ENCODE results near the gene PHTF2.
"Not testable (repeated sequence)": the region's sequence is repeated elsewhere in the genome, so short reads cannot be mapped to it uniquely, and the experiment has no call there.

The PHTF2 gene
- total RNA-seq: 70.1 to 93.0 reads per million in 2 donors

DNA sequence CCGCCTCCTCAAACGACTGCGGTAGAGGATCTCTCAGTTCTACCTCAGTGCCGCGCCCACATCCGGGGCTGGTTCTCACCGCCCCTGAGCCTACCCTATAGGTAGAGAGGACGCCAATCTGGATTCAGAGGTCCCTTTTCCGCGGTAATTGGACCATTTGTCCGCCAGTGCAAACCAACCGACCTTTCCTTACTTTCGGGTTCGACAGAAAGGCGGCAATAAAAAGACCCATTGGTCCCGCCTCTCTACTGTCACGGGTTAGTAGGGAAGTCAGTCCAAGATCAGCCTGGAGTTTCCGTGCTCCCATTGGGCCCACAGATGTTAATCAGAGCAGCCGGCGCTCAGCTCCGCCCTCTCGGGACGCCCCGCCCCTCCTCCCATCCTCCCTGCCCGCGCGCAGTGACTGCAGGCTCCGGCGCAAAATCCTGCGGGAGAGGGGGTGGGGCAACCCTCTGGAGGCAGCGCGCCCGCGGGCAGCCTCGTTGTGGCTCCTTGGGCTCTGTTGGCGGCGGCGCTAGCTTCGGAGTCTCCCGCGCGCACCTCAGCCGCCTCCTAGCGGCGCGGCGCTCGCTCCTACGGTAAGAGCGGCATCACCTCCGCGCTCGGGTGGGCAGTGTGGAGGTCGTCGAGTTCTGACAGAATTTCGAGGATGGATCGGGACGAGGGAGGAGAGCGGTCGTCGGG, at the start of gene PHTF2, which contains the start of gene TMEM60:
TSS of gene PHTF2 (plus strand) at position 380 of the 684 bp plus-strand sequence.
TSS of gene TMEM60 (minus strand) at position 41 of the 684 bp plus-strand sequence. CDS start 4,061 bp downstream, outside the sequence.
- DNase-seq: peak; percentile 86 to 100 (median 92)

- DNase-seq: peak in 1 of 5 experiments; percentile 26
Observed at GRCh38 chr7:77752016-77752415, 46.6 kb upstream of the PHTF2 start.

DNA sequence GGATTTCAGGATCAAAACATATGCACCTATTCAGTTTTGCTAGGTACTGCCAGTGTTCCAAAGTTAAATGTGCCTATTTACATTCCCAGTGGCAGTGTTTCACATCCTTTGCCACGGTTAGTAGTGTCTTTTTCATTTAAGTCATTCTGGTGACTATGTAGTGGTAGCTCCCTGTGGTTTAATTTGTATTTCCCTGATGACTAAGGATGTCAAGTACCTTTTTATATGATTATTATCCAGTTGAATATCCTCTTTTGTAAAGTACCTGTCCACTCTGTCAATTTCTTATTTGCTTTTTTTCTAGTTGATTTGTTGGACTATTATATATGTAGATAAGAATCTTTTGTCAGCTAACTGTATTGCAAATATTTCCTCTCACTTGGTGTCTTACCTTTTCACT, 45.4 kb upstream of the PHTF2 start:
- no peak for DNase-seq

GRCh38 chr7:77757589-77757988, 41.0 kb upstream of the PHTF2 start:
- DNase-seq: peak in 1 of 5 experiments; percentile 5

DNA sequence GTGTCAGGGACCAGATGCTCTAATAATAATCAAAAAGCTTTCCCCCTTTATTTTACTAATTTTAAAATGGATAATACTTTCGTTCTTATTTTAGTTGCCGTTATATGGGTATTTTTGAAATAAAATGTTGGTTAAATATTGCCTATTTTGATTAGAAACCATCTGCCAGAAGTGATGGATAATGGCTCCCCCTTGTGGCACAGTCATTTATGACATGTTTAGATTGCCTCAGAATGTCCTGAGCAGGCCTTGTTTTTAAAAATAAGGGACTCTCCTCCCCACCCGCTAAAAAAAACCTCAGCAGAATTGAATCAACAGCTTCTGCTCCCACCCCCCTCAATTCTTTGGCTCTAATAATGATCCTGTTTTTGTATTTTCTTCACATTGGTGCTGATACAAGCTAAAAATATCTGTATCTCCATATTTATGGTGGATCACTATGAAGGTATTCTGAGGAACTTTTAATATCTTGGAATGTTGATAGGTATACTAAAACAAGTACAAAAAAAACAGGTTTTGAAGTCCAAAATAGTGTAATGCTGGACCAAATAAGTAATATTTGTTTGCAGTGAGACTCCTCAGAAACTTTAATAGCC, 39.2 kb upstream of the PHTF2 start:
- peak in 4 of 5 experiments; percentile 34 to 74 (median 41) for DNase-seq

GRCh38 chr7:77760809-77761453, 37.6 kb upstream of the PHTF2 start:
- no peak for DNase-seq

DNA sequence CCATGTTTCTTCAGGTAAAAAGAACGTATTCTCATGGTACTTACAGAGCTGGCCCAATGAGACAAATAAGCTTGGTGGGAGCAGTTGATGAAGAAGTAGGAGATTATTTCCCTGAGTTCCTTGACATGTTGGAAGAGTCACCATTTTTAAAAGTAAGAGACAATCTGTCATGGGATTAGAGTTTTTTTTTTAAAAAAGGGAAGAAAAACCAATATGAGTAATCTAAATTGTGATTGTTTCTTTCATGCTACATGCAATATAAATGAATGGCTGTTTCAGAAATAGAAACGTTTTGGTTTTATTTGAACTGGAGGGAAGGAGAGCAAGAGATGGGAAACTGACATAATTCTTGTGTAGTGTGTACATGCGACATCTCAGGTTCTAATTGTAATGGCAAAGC, 33.1 kb upstream of the PHTF2 start:
- DNase-seq: no peak

- no peak for DNase-seq
Observed at GRCh38 chr7:77765906-77766800, 32.4 kb upstream of the PHTF2 start.

GRCh38 chr7:77766801-77767605, 31.6 kb upstream of the PHTF2 start:
- DNase-seq: no peak

DNA sequence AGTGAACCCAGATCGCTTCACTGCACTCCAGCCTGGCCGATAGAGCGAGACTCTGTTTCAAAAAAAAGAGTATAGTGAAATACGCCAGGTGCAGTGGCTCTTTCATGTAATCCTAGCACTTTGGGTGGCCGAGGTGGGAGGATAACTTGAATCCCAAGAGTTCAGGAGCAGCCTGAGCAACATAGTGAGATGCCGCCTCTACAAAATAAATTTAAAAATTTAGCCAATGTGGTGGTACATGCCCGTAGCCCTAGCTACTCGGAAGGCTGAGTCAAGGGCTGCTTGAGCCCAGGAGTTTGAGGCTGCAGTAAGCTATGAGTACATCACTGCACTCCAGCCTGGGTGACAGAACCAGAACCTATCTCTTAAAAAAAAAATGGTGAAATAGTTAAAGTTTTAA, 28.3 kb upstream of the PHTF2 start:
- no peak for DNase-seq

- DNase-seq: no peak
Observed at GRCh38 chr7:77771901-77772300, 26.7 kb upstream of the PHTF2 start.

GRCh38 chr7:77778535-77778934, 20.0 kb upstream of the PHTF2 start:
- no peak for DNase-seq

- DNase-seq: no peak
Observed at GRCh38 chr7:77782383-77782782, 16.2 kb upstream of the PHTF2 start.

DNA sequence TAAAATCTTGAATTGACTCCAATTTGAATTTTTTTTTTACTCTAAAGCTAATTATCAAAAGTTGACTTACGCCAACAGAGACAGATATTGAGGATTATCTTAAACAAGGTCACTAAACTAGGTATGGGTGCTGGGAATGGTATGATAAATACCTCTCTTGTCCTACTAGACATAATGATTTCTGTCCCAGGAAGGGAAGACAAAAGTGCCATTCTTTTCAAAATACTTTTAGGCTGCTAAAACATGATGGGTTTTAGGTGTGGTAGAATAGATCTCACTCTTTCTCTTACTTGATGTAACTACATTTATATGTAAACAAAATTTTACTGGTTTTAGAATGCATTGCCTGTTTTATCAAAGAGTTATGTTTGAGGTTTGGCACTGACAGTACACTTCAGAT, 15.5 kb upstream of the PHTF2 start:
- DNase-seq: no peak

GRCh38 chr7:77783545-77783944, 15.0 kb upstream of the PHTF2 start:
- DNase-seq: no peak

DNA sequence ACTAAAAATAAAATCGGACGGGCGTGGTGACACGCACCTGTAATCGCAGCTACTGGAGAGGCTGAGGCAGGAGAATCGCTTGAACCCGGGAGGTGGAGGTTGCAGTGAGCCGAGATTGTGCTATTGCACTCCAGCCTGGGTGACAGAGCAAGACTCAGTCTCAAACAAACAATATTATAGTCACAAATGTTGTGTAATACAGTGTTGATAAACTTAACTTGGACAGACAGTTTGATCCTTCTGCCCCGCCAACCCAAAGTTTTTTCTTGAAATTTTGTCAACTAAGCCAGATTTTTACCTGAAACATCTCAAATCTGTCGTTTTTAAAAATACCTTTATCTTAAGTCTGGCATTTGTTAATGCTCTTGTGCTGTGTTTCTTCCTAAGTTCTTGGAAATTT, 14.1 kb upstream of the PHTF2 start:
- DNase-seq: not testable (repeated sequence)

- no peak for DNase-seq
Observed at GRCh38 chr7:77786018-77786417, 12.6 kb upstream of the PHTF2 start.

DNA sequence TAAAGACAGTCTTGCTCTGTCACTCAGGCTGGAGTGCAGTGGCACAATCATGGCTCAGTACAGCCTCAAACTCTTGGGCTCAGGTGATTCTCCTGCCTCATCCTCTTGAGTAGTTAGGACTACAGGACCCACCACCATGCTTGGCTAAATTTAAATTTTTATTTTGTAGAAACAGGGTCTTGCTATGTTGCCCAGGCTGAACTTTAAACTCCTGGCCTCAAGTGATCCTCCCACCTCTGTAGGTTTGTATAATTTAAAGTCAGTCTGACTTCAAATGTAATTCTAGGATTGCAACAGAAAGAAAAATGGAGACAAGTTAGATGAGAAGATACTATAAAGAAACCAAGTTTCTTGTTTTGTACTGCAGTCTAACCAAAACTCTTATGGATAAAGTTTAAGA, 11.8 kb upstream of the PHTF2 start:
- DNase-seq: no peak

GRCh38 chr7:77788327-77788902, 10.2 kb upstream of the PHTF2 start:
- DNase-seq: peak in 1 of 5 experiments; percentile 1

GRCh38 chr7:77791336-77791735, 7.2 kb upstream of the PHTF2 start:
- DNase-seq: no peak

DNA sequence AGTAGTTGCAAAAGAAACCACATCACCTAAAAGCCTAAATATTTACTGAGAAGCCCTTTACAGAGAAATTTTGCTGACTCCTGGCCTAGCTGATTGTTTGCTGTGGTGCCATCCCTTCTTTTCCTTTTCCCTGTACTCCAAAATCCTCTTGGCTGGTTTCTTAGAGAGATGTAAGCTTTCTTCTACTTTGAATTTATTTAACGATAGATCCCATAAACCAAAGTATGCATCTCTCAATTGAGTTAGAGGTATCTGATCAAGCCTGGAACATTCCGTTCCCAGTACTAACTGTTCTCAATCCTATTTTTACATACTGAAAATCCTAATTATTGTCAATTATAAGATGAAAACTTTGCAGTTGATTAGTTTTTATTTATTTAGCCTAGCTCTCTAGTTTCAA, 6.6 kb upstream of the PHTF2 start:
- no peak for DNase-seq

GRCh38 chr7:77794000-77794399, 4.6 kb upstream of the PHTF2 start:
- DNase-seq: no peak
